NCI-H748 (cell line): ENCODE measurements around the gene ZNF425.
A peak's percentile ranks its signal among the peaks of the same experiment; 100 is the strongest.
"Not testable (repeated sequence)": the region's sequence is repeated elsewhere in the genome, so short reads cannot be mapped to it uniquely, and the experiment has no call there.

Experiments used
- DNase-seq: peaks from one replicate; lab custom pipeline; 2025; ENCODE audit not compliant: unreplicated experiment; lab: John Stamatoyannopoulos, UW

Gene ZNF425

GRCh38 chr7:149136118-149136517 is 10.0 kb upstream of the ZNF425 start:
- DNase-seq: no peak

GRCh38 chr7:149133028-149133710 is 7.0 kb upstream of the ZNF425 start:
- no peak for DNase-seq

DNA sequence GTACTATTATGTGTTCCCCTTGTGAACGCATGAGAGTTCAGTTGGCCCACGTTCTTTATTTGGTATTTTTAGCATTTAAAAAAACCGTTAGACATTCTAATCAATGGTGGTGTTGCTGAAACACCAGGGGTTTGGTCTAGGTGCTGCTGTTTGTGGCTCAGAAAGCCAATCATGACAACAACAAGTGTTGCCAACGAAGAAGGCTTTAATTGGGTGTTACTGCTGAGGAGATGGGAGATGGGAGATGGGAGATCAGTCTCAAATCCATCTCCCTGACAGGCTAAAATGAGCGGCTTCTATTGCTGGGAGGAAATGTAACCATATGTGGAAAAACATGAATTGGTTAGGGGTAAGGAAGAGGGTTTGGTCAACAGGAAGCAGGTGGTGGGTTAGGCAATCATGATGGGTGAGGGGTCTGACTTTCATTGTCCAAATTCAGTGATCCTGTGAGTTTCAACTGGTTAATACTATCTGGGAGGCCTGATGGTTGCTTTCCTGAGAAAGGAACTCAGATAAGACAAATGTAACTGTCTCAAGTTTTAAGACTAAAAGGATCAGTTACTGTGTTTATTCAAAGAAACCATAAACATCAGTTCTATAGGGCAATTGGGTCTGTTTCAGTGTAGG is 4.6 kb upstream of the ZNF425 start:
- DNase-seq: no peak

DNA sequence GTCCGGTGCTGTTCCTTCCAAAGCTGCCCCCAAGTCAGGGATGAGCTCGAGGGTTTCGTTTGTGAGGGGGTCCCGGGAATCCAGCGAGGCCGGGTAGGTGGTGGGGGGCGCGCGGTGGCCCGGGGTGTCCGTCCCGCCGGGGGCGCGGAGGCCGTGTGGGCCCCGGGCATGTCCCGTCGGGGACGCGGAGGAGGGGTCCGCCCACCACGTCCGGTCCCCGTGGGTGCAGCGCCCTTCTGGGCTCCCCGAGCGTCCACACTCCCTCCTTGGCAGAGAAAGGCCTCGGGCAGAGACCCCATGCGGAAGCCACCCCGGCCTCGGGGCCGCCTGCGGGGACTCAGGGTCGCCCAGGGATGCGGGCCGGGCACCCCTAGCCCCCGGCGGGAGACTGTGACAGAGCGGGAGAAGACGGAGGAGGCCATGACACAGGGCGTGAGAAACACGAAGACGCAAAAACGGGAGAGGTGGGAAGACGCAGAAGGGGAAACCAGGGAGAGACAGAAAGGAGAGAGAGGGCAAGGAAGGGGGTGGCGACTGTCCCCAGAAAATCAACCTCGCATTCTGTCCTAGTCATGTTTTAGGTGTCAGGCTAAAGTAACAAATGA is 640 bp upstream of the ZNF425 start:
- peak; percentile 54 for DNase-seq

GRCh38 chr7:149125189-149125862 is 798 bp downstream of the ZNF425 start:
- peak; percentile 21 for DNase-seq

- DNase-seq: no peak
These were observed 16.2 kb downstream of the ZNF425 start for GRCh38 chr7:149109969-149110368.

- no peak for DNase-seq
These were observed 21.4 kb downstream of the ZNF425 start for GRCh38 chr7:149104749-149105148.

GRCh38 chr7:149104214-149104613 is 21.9 kb downstream of the ZNF425 start:
- no peak for DNase-seq

GRCh38 chr7:149103424-149103823 is 22.7 kb downstream of the ZNF425 start:
- no peak for DNase-seq

DNA sequence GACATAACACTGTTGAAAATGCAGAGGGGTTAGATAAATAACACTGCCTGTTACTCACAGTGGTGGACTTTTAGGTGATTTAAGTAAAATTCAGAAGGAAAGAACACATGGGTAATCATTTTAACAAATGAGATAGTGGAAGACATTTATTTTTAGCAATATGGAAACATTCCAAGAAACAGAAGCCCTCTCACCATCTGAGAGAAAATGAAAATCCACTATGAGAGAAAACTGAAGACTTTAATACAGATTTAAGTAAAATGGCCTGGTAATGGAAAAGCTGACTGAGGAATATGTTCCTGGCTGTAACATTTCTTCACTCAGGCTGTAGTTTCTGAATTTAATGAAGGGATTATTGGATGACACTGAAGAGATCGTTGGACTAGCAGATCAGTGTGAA is 23.5 kb downstream of the ZNF425 start:
- DNase-seq: no peak

GRCh38 chr7:149100821-149101220 is 25.3 kb downstream of the ZNF425 start:
- no peak for DNase-seq

GRCh38 chr7:149099058-149099457 is 27.1 kb downstream of the ZNF425 start:
- DNase-seq: no peak

DNA sequence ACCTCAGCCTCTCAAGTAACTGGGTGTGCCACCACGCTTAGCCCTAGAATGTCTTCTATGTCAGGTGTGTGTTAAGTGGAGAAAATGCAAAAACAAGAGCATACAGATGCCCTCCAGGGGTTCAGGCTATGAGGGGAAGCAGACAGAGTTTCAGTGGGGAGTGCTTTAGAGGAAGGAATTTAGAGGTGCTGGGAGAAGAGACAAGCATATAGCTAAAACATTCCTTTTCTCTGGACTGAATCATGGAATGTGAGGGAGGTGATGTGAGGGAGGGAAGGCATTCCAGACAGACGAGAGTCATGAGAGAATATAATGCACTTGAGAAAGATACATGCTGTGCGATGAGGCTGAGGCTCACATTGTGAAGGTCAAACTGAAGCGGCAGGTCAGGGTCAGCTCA is 29.0 kb downstream of the ZNF425 start:
- DNase-seq: no peak

DNA sequence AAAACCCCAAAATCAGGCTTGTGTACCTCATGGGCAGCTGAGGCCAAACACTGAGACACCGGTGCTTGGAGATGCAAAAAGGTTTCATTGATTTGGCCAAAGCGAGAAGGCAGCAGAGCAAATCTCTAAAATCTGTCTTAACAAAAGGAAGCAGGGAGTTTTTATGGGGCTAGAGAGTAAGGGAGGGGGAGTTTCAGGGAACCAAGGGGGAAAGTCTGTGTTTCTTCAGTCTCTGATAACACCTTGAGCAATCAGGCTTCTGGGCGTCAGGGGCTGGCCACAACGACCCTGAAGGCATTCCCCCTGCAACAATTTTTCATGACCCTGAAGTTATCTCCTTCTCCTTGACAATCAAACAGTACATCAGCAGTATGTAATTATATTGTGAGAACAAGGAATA is 32.9 kb downstream of the ZNF425 start:
- DNase-seq: no peak

DNA sequence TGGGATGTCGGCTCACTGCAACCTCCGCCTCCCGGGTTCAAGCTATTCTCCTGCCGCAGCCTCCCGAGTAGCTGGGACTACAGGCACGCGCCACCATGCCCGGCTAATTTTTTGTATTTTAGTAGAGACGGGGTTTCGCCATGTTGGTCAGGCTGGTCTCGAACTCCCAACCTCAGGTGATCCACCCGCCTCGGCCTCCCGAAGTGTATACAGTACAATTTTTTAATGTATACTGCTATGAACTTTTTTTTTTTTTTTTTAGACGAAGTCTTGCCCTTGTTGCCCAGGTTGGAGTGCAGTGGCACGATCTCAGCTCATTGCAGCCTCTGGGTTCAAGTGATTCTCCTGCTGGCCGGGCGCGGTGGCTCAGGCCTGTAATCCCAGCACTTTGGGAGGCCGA is 33.9 kb downstream of the ZNF425 start:
- not testable (repeated sequence) for DNase-seq

- DNase-seq: peak; percentile 93
These were observed 35.5 kb downstream of the ZNF425 start, which contains the start of gene ZNF786 for GRCh38 chr7:149090397-149091195. ZNF786 (minus strand) TSS chr7:149090718; CDS start chr7:149090640, 78 bp downstream.

- DNase-seq: no peak
These were observed 38.7 kb downstream of the ZNF425 start for GRCh38 chr7:149087376-149087775.

GRCh38 chr7:149085866-149086265 is 40.3 kb downstream of the ZNF425 start:
- DNase-seq: no peak

DNA sequence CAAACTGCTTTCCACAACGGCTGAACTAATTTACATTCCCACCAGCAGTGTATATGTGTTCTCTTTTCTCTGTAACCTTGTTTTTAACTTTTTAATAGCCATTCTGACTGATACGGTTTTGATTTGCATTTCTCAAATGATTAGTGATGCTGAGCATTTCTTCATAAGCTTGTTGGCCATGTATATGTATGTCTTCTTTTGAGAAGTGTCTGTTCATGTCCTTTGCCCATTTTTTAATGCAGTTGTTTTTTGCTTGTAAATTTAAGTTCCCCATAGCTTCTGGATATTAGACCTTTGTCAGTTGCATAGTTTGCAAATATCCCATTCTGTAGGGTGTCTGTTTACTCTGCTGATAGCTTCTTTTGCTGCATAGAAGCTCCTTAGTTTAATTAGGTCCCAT is 41.7 kb downstream of the ZNF425 start:
- no peak for DNase-seq

- DNase-seq: no peak
These were observed 44.2 kb downstream of the ZNF425 start for GRCh38 chr7:149081914-149082313.

DNA sequence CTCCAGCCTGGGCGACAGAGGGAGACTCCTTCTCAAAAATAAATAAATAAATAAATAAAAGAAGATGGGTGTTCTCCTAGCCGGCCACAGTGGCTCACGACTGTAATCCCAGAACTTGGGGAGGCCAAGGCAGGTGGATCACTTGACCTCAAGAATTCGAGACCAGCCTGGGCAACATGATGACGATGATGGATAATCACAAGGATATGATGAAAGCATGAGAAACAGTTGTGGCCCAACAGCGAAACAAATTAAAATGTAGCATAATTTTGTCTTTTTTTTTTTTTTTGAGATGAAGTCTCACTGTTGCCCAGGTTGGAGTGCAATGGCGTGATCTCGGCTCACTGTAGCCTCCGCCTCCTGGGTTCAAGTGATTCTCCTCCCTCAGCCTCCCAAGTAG is 48.5 kb downstream of the ZNF425 start:
- DNase-seq: no peak
